HepG2 (cell line): Measurements from ENCODE around the gene ST3GAL5. TPM values are rescaled to one million over a fixed set of nuclear protein-coding genes. Genes with fewer than 3 reads are reported as not detected.

Source experiments
- ATAC-seq: fragments of 200-7000 bp; cut with Tn5 transposase; 3 replicates; pipeline ENCODE4 v1.9.1; 2020; ENCODE audit warnings: mild to moderate bottlenecking, moderate library complexity
- BruUV-seq: library from RNA; stranded (reverse); fragments of 400-500 nt; replicated peaks from 2 replicates; lab custom pipeline; 2021; lab: Mats Ljungman, UMichigan
- CTCF ChIA-PET: fragments of 300-600 bp; formaldehyde crosslinking; extraction: SDS; loops from one replicate; lab custom pipeline; 2021; ENCODE audit warnings: low total read pairs, inconsistent platforms, low intra/inter-chr PET ratio; lab: Yijun Ruan, JAX
- POLR2A ChIA-PET: fragments of 350-600 bp; sonication (Branson Sonifier 250); formaldehyde crosslinking; loops from one replicate; lab custom pipeline; 2020; ENCODE audit warnings: antibody characterized with exemption, inconsistent platforms; lab: Yijun Ruan, JAX
- DNase-seq: peaks from one replicate; pipeline ENCODE4 v3.0.0-alpha.2; 2015; ENCODE audit warnings: low spot score
- FAIRE-seq: peaks from 3 replicates; lab custom pipeline; 2011; peaks lifted over from hg19 to GRCh38; lab: Jason Lieb, UNC
- H2AFZ ChIP-seq: one replicate; pipeline ENCODE4 v1.6.1; 2011; ENCODE audit warnings: low read length, inconsistent platforms
- H3K27ac ChIP-seq: fragments of 300-600 bp; 3 replicates; pipeline ENCODE4 v1.8.0; 2011; ENCODE audit warnings: mixed run types, mild to moderate bottlenecking, mixed read lengths, low read length, inconsistent platforms; ENCODE audit not compliant: insufficient read depth; ENCODE audit errors: extremely low read length
- H3K27me3 ChIP-seq, 2 experiments: fragments of 200-600 bp in 1 of 2; 2 replicates in 1 of 2; 3 replicates in 1 of 2; pipeline versions ENCODE4 v1.6.0 to v1.8.0; 2011; ENCODE audit warnings: low read length in 2 of 2, mild to moderate bottlenecking in 2 of 2, moderate library complexity in 2 of 2, inconsistent platforms in 1 of 2; ENCODE audit not compliant: insufficient read depth in 2 of 2, control insufficient read depth in 1 of 2
- H3K36me3 ChIP-seq, 2 experiments: fragments of 200-600 bp in 1 of 2; replicated peaks in 1 of 2; 2 replicates in 1 of 2; 3 replicates in 1 of 2; pipeline versions ENCODE4 v1.5.1 to v1.8.0; 2011; ENCODE audit warnings: low read length in 2 of 2, inconsistent platforms in 1 of 2; ENCODE audit not compliant: insufficient read depth in 2 of 2, control insufficient read depth in 1 of 2
- H3K4me1 ChIP-seq: 2 replicates; pipeline ENCODE4 v1.5.1; 2012; ENCODE audit warnings: low read length, inconsistent platforms; ENCODE audit not compliant: insufficient read depth
- H3K4me2 ChIP-seq: 2 replicates; pipeline ENCODE4 v1.6.0; 2011; ENCODE audit warnings: low read depth, low read length, inconsistent platforms
- H3K4me3 ChIP-seq, 3 experiments: fragments of 200-600 bp in 1 of 3; sonication (generic), shearing (Covaris generic) in 1 of 3; replicated peaks in 1 of 3; 2 replicates each; pipeline ENCODE4 v1.5.1; 2011 to 2016; ENCODE audit warnings: low read length in 3 of 3, inconsistent platforms in 2 of 3, low read depth in 2 of 3, mild to moderate bottlenecking in 2 of 3, control low read depth in 1 of 3, mixed read lengths in 1 of 3; ENCODE audit not compliant: insufficient read depth in 1 of 3
- H3K79me2 ChIP-seq: one replicate; pipeline ENCODE4 v1.6.1; 2011; ENCODE audit warnings: low read length, inconsistent platforms; ENCODE audit not compliant: insufficient read depth
- H3K9ac ChIP-seq: 2 replicates; pipeline ENCODE4 v1.6.0; 2011; ENCODE audit warnings: mild to moderate bottlenecking, low read depth, low read length, inconsistent platforms; ENCODE audit not compliant: insufficient read depth
- H3K9me3 ChIP-seq: 2 replicates; pipeline ENCODE4 v1.5.1; 2012; ENCODE audit warnings: mild to moderate bottlenecking, low read length
- H4K20me1 ChIP-seq: 2 replicates; pipeline ENCODE4 v1.6.0; 2011; ENCODE audit warnings: inconsistent platforms, mild to moderate bottlenecking, low read length, moderate library complexity; ENCODE audit not compliant: insufficient read depth
- ARID2 ChIP-seq: sonication (generic); formaldehyde crosslinking; IDR thresholded peaks from 2 replicates; pipeline ENCODE4 v1.8.1; 2022; ENCODE audit warnings: mild to moderate bottlenecking, missing genetic modification reagents, borderline replicate concordance
- HMG20A ChIP-seq: IDR thresholded peaks from 2 replicates; pipeline ENCODE4 v1.6.1; 2016; ENCODE audit warnings: borderline replicate concordance
- KLF13 ChIP-seq: sonication (generic); formaldehyde crosslinking; IDR thresholded peaks from 2 replicates; pipeline ENCODE4 v1.4.0; 2020; ENCODE audit warnings: mild to moderate bottlenecking, missing genetic modification reagents
- TBX2 ChIP-seq: sonication (generic); formaldehyde crosslinking; IDR thresholded peaks from 2 replicates; pipeline ENCODE4 v1.5.0; 2020; ENCODE audit warnings: missing genetic modification reagents, mild to moderate bottlenecking, borderline replicate concordance
- ZBTB8A ChIP-seq: sonication (generic); formaldehyde crosslinking; IDR thresholded peaks from 2 replicates; pipeline ENCODE4 v1.4.0; 2020; ENCODE audit warnings: mild to moderate bottlenecking, low read depth, missing genetic modification reagents, borderline replicate concordance
- ZFP1 ChIP-seq: IDR thresholded peaks from 2 replicates; pipeline ENCODE4 v1.6.1; 2016
- ZNF230 ChIP-seq: sonication (generic); formaldehyde crosslinking; IDR thresholded peaks from 2 replicates; pipeline ENCODE4 v1.4.0; 2020; ENCODE audit warnings: mild to moderate bottlenecking, missing genetic modification reagents
- ZNF333 ChIP-seq: sonication (generic); formaldehyde crosslinking; IDR thresholded peaks from 2 replicates; pipeline ENCODE4 v1.4.0; 2020; ENCODE audit warnings: mild to moderate bottlenecking, missing genetic modification reagents, borderline replicate concordance
- ZNF510 ChIP-seq: sonication (generic); formaldehyde crosslinking; IDR thresholded peaks from 2 replicates; pipeline ENCODE4 v1.4.0; 2020; ENCODE audit warnings: low read depth, mild to moderate bottlenecking, missing genetic modification reagents
- WGBS: methylation state at CpG from one replicate; pipeline ENCODE4 v1.1.6; 2017; ENCODE audit warnings: low lambda C conversion rate; 5-methylcytosine and 5-hydroxymethylcytosine counted together
- in situ Hi-C: cut with HindIII; loops from 2 replicates; pipeline ENCODE4 v1.10.0; 2017; ENCODE audit warnings: low pct_unique_long_range_greater_than_20kb; ENCODE audit not compliant: extremely low pct_ligation_motif_present
- intact Hi-C: fragments of 100-400 bp; cut with micrococcal nuclease; formaldehyde crosslinking; loops from one replicate; pipeline ENCODE4 v1.10.0; 2022; ENCODE audit not compliant: unreplicated experiment
- polyA plus RNA-seq, 8 experiments: library from polyadenylated mRNA; depleted of rRNA in 3 of 8; stranded (reverse) in 7 of 8; unstranded in 1 of 8; fragments of >200 nt; fragmentation: Illumina TruSeq in 4 of 8; extraction: Trizol in 4 of 8; gene quantifications; 2 replicates each; pipeline versions ENCODE4 v1.2.1 to v1.2.3, GENCODE V29; 2011 to 2016; ENCODE audit warnings: low read depth in 4 of 8, missing spikeins in 1 of 8, mixed read lengths in 1 of 8; ENCODE audit not compliant: insufficient read depth in 1 of 8
- total RNA-seq, 5 experiments: library from RNA; depleted of rRNA; stranded (reverse); fragments of >200 nt; fragmentation: Illumina TruSeq; extraction: Trizol; gene quantifications; 2 replicates each; pipeline ENCODE4 v1.2.3, GENCODE V29; 2016; ENCODE audit warnings: low read depth in 1 of 5
- TF ChIP-seq, protein P1 (sequence below): sonication (generic); formaldehyde crosslinking; IDR thresholded peaks from 2 replicates; pipeline ENCODE4 v1.4.0; 2020; ENCODE audit warnings: missing genetic modification reagents
- TF ChIP-seq, protein P2 (sequence below): sonication (generic); formaldehyde crosslinking; IDR thresholded peaks from 2 replicates; pipeline ENCODE4 v1.4.0; 2020; ENCODE audit warnings: missing genetic modification reagents, low read depth, mild to moderate bottlenecking, borderline replicate concordance

The ST3GAL5 gene
- total and polyA plus RNA-seq, 2 of the 13 experiments (the other 11 are each of a cell fraction or from before 2014, with no cell fraction given): 1.3 to 2.0 TPM

DNA sequence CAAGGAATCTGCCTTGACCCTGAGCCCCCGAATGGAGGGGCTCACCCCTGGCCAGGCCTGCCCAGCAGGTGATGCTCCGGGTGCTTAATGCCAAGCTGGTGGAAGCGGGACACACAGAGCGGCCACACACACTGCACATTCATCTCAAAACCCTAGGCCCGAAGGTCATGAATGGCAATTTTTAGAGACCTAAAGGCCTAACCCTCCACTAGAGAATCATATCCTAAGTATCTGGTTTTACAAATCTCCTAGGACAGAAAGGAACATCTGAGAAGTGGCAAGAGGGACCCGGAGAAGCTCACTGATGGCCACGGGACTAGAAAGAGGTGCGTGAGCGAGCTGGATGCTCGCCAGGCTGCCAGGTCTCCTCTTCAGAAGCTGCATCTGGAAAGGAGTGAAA, 38.3 kb downstream of the ST3GAL5 start:
- Histone ChIP-seq H2AFZ (no peak overlapping the region), H3K36me3 (no peaks in the 10 kb centered on the region), H3K4me2 (no peak overlapping the region)
- CTCF ChIA-PET: no interaction called here
- no peak for FAIRE-seq
- ATAC-seq: no peak
- intact Hi-C loops: no loop called here
- TF ChIP-seq HMG20A (CRISPR knock-in tag): no peak
- no peak for TF ChIP-seq ZFP1 (CRISPR knock-in tag)
- TF ChIP-seq ZBTB8A (CRISPR knock-in tag): no peak
- TF ChIP-seq ZNF230 (CRISPR knock-in tag): no peak
- TF ChIP-seq KLF13 (CRISPR knock-in tag): no peak
- TF ChIP-seq, protein P1, sequence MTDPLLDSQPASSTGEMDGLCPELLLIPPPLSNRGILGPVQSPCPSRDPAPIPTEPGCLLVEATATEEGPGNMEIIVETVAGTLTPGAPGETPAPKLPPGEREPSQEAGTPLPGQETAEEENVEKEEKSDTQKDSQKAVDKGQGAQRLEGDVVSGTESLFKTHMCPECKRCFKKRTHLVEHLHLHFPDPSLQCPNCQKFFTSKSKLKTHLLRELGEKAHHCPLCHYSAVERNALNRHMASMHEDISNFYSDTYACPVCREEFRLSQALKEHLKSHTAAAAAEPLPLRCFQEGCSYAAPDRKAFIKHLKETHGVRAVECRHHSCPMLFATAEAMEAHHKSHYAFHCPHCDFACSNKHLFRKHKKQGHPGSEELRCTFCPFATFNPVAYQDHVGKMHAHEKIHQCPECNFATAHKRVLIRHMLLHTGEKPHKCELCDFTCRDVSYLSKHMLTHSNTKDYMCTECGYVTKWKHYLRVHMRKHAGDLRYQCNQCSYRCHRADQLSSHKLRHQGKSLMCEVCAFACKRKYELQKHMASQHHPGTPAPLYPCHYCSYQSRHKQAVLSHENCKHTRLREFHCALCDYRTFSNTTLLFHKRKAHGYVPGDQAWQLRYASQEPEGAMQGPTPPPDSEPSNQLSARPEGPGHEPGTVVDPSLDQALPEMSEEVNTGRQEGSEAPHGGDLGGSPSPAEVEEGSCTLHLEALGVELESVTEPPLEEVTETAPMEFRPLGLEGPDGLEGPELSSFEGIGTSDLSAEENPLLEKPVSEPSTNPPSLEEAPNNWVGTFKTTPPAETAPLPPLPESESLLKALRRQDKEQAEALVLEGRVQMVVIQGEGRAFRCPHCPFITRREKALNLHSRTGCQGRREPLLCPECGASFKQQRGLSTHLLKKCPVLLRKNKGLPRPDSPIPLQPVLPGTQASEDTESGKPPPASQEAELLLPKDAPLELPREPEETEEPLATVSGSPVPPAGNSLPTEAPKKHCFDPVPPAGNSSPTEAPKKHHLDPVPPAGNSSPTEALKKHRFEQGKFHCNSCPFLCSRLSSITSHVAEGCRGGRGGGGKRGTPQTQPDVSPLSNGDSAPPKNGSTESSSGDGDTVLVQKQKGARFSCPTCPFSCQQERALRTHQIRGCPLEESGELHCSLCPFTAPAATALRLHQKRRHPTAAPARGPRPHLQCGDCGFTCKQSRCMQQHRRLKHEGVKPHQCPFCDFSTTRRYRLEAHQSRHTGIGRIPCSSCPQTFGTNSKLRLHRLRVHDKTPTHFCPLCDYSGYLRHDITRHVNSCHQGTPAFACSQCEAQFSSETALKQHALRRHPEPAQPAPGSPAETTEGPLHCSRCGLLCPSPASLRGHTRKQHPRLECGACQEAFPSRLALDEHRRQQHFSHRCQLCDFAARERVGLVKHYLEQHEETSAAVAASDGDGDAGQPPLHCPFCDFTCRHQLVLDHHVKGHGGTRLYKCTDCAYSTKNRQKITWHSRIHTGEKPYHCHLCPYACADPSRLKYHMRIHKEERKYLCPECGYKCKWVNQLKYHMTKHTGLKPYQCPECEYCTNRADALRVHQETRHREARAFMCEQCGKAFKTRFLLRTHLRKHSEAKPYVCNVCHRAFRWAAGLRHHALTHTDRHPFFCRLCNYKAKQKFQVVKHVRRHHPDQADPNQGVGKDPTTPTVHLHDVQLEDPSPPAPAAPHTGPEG (CRISPR knock-in tag): no peak
- TF ChIP-seq TBX2: no peak
- TF ChIP-seq ZNF333 (CRISPR knock-in tag): no peak
- TF ChIP-seq ARID2 (CRISPR knock-in tag): no peak
- TF ChIP-seq ZNF510 (CRISPR knock-in tag): no peak
- TF ChIP-seq, protein P2, sequence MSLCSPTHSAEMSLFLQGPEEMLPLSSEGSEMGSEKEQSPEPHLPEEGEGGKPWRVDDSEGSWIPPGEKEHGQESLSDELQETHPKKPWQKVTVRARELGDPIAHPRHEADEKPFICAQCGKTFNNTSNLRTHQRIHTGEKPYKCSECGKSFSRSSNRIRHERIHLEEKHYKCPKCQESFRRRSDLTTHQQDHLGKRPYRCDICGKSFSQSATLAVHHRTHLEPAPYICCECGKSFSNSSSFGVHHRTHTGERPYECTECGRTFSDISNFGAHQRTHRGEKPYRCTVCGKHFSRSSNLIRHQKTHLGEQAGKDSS (CRISPR knock-in tag): no peak
- TF ChIP-seq, all 625 proteins: peak for 0
- no TSS peak for BruUV-seq
- no peaks in the 10 kb centered on the region for H3K79me2 ChIP-seq
- no peaks in the 10 kb centered on the region; a peak in 1 of 5 replicates for H3K27me3 ChIP-seq
- no peaks in the 10 kb centered on the region for H4K20me1 ChIP-seq
- no peak overlapping the region for H3K9ac ChIP-seq
- H3K9me3 ChIP-seq: no peaks in the 10 kb centered on the region
- H3K4me3 ChIP-seq: no peak overlapping the region
- no peak for DNase-seq
- WGBS: 74% methylated on average over 9 of the region's 10 CpGs
- POLR2A ChIA-PET: no interaction called here
- in situ Hi-C loops: no loop called here
- no peaks in the 10 kb centered on the region; the same call in 1 of the 2 replicates for H3K4me1 ChIP-seq
- no peak overlapping the region for H3K27ac ChIP-seq
